ENCODE measurements around the gene TMEM255B. TPM values are rescaled to one million over a fixed set of nuclear protein-coding genes. Genes with fewer than 3 reads are reported as not detected.

The TMEM255B gene
- total RNA-seq, 1 experiment from 2014 or later, result 7.7 TPM

- H2AFZ ChIP-seq (ENCODE audit: low read depth, low read length, poor library complexity, severe bottlenecking), result no peak overlapping the region
- no peak overlapping the region for H3K4me2 ChIP-seq (ENCODE audit: low read length)
- no peaks in the 10 kb centered on the region for H3K79me2 ChIP-seq (ENCODE audit: insufficient read depth, low read length)
- no peaks in the 10 kb centered on the region for H3K9me3 ChIP-seq (ENCODE audit: control insufficient read depth in 1 of 2, insufficient read depth in 1 of 2, low read depth in 1 of 2, low read length in 2 of 2)
- no peak overlapping the region for H3K27ac ChIP-seq (ENCODE audit: low read depth, low read length)
- TF ChIP-seq POLR2A (IDR thresholded peaks at IDR 0.05; ENCODE audit: borderline replicate concordance, extremely low read depth, insufficient read depth, insufficient read length) (no peak), ELF1 (IDR thresholded peaks at IDR 0.05; ENCODE audit: borderline replicate concordance, low read depth) (no peak), SIN3A (IDR thresholded peaks at IDR 0.05; ENCODE audit: low read depth) (no peak), MAX (IDR thresholded peaks at IDR 0.05) (no peak), FOSL1 (IDR thresholded peaks at IDR 0.05; ENCODE audit: low read depth) (no peak), SP1 (IDR thresholded peaks at IDR 0.05; ENCODE audit: low read depth) (no peak), ZNF274 (IDR thresholded peaks at IDR 0.05; ENCODE audit: low read depth, low read length) (no peak), JUND (IDR thresholded peaks at IDR 0.05) (no peak), CEBPB (IDR thresholded peaks at IDR 0.05; ENCODE audit: low read depth) (no peak)
- TF ChIP-seq, protein P1, sequence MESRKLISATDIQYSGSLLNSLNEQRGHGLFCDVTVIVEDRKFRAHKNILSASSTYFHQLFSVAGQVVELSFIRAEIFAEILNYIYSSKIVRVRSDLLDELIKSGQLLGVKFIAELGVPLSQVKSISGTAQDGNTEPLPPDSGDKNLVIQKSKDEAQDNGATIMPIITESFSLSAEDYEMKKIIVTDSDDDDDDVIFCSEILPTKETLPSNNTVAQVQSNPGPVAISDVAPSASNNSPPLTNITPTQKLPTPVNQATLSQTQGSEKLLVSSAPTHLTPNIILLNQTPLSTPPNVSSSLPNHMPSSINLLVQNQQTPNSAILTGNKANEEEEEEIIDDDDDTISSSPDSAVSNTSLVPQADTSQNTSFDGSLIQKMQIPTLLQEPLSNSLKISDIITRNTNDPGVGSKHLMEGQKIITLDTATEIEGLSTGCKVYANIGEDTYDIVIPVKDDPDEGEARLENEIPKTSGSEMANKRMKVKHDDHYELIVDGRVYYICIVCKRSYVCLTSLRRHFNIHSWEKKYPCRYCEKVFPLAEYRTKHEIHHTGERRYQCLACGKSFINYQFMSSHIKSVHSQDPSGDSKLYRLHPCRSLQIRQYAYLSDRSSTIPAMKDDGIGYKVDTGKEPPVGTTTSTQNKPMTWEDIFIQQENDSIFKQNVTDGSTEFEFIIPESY (IDR thresholded peaks at IDR 0.05; ENCODE audit: extremely low read depth, insufficient replicate concordance, low read length), result no peak
- TF ChIP-seq, protein P2, sequence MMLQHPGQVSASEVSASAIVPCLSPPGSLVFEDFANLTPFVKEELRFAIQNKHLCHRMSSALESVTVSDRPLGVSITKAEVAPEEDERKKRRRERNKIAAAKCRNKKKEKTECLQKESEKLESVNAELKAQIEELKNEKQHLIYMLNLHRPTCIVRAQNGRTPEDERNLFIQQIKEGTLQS (IDR thresholded peaks at IDR 0.05), result no peak
- DNase-seq (ENCODE audit: low read depth, low spot score), result no peak
- ATAC-seq, result no peak
- intact Hi-C loops (cut with micrococcal nuclease), result no loop called here
- no peaks in the 10 kb centered on the region for H3K27me3 ChIP-seq (ENCODE audit: insufficient read depth, low read length)
- no peak overlapping the region for H3K9ac ChIP-seq (ENCODE audit: low read length)
- no peak overlapping the region for H3K4me3 ChIP-seq (replicated peaks in 1 of 2; ENCODE audit: low read depth in 1 of 2, low read length in 2 of 2)
- no peaks in the 10 kb centered on the region for H4K20me1 ChIP-seq (ENCODE audit: insufficient read depth)
- BruUV-seq (replicated peaks), result no TSS peak
- H3K36me3 ChIP-seq (ENCODE audit: control insufficient read depth in 1 of 2, insufficient read depth in 2 of 2, low read length in 2 of 2), result no peaks in the 10 kb centered on the region
- peaks cover 0 to 8% of the 10 kb centered on the region in 2 experiments; a peak in 2 of 4 replicates for H3K4me1 ChIP-seq (ENCODE audit: control insufficient read depth in 1 of 2, insufficient read depth in 2 of 2, low read length in 2 of 2)
- ChIA-PET POLR2A (no interaction called here), RAD21 (ENCODE audit: low non-redundant PET in 1 of 2, low total read pairs in 2 of 2, uncharacterized antibody in 2 of 2, unreplicated experiment in 2 of 2) (no interaction called here), CTCF (no interaction called here)
- H3K9me2 ChIP-seq (ENCODE audit: insufficient read depth), result no peaks in the 10 kb centered on the region
Observed at GRCh38 chr13:113771709-113772331, 12.8 kb downstream of the TMEM255B start.
